Colonic mucosa (tissue), 4 donors: Measurements from ENCODE around the gene OR8A1. TPM values are rescaled to one million over a fixed set of nuclear protein-coding genes. Genes with fewer than 3 reads are reported as not detected.

ENCODE experiments used
- DNase-seq: peaks from one replicate; pipeline ENCODE4 v3.0.0-alpha.2; 2020
- H3K27ac ChIP-seq: fragments of 200-600 bp; one replicate; pipeline ENCODE4 v1.8.0; 2021
- H3K27me3 ChIP-seq: fragments of 200-600 bp; one replicate; pipeline ENCODE4 v1.8.0; 2021
- H3K36me3 ChIP-seq: fragments of 200-600 bp; one replicate; pipeline ENCODE4 v1.8.0; 2021
- H3K4me1 ChIP-seq: fragments of 200-600 bp; one replicate; pipeline ENCODE4 v1.8.0; 2021; ENCODE audit warnings: mild to moderate bottlenecking
- H3K4me3 ChIP-seq: fragments of 200-600 bp; one replicate; pipeline ENCODE4 v1.8.0; 2021
- H3K9ac ChIP-seq, 2 donors: one replicate each; pipeline ENCODE4 v1.7.0; 2013; ENCODE audit warnings: control low read depth in 2 of 2, low read depth in 2 of 2, low read length in 2 of 2
- H3K9me3 ChIP-seq: fragments of 200-600 bp; one replicate; pipeline ENCODE4 v1.8.0; 2021
- intact Hi-C: fragments of 100-400 bp; cut with DNase I; formaldehyde crosslinking; loops from one replicate; pipeline ENCODE4 v1.14.1; 2022
- total RNA-seq, 2 donors: library from RNA; stranded (reverse); fragmentation: NEBNext Ultra II Directional in 1 of 2; extraction: Animal tissue kit (Norgen Biotek cat#: 25700) in 1 of 2; gene quantifications; one replicate each; pipeline ENCODE4 v1.2.1, GENCODE V29; 2021
- TF ChIP-seq, protein P1 (sequence below): fragments of 200-600 bp; IDR thresholded peaks from one replicate; pipeline ENCODE4 v1.8.0; 2022; ENCODE audit warnings: antibody characterized with exemption, mild to moderate bottlenecking
- donor health status: healthy.
- donor health status: DM: no; HTN: no; CAD: no.
- donor health status: DM: no; HTN: no; CAD: no.

OR8A1 gene
- total RNA-seq, 2 donors from 2014 or later: not detected

DNA sequence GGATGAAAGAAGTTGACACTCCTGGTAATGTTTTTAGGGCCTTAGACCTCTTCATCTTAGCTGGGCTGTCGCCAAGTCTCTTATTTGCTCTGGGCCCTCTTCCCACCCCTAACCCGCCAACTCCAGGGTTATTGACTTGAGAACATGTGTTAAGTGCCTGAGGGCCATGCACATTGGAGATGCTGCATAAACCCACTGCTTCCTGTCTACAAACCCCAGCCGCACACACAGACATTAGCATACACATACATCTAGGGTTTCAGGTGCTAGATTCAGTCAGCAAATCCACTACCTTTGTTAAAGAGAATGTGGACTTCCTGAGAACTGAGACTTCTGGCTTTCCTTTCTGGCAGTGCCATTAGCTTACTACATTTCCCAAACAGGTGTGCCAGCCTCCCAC is 42.2 kb downstream of the OR8A1 start:
- TF ChIP-seq, protein P1, sequence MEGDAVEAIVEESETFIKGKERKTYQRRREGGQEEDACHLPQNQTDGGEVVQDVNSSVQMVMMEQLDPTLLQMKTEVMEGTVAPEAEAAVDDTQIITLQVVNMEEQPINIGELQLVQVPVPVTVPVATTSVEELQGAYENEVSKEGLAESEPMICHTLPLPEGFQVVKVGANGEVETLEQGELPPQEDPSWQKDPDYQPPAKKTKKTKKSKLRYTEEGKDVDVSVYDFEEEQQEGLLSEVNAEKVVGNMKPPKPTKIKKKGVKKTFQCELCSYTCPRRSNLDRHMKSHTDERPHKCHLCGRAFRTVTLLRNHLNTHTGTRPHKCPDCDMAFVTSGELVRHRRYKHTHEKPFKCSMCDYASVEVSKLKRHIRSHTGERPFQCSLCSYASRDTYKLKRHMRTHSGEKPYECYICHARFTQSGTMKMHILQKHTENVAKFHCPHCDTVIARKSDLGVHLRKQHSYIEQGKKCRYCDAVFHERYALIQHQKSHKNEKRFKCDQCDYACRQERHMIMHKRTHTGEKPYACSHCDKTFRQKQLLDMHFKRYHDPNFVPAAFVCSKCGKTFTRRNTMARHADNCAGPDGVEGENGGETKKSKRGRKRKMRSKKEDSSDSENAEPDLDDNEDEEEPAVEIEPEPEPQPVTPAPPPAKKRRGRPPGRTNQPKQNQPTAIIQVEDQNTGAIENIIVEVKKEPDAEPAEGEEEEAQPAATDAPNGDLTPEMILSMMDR: no peak
- intact Hi-C loops: no loop called here
- DNase-seq: no peak
- H3K27ac ChIP-seq: no peak overlapping the region
- no peaks in the 10 kb centered on the region for H3K27me3 ChIP-seq
- no peaks in the 10 kb centered on the region for H3K36me3 ChIP-seq
- no peak overlapping the region for H3K4me3 ChIP-seq
- no peak overlapping the region for H3K9ac ChIP-seq
- no peaks in the 10 kb centered on the region for H3K4me1 ChIP-seq
- no peaks in the 10 kb centered on the region for H3K9me3 ChIP-seq

DNA sequence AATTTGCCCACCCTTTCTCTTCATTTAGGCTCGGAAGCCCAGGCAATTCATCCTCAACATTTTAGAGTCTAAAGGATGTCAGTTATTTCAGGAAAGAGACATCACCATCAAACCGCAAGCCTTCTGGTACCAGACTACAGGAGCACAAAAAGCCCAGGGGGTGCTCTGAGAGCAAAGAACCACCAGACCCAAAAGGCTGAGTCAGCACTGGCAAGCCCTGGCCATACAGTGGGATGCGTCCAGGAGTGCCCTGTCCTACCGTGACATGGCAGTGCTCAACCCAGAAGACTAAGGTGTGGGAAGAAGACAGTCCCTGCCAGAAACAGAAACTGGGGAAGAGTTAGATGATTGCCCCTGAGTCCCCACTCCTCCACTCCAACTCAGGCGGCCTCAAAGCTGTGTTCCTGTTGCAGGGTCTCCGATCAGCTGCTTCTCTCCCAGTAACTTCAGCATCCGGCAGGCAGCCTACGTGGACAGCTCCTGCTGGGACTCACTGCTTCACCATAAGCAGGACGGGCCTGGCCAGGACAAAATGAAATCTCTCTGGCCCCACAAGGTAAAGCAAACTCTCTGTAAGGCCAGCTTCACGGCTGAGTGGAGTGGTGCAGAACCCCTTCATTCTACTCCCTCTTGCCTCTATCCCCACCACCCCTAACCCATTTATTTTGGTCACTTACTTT is 42.9 kb downstream of the OR8A1 start:
- no peaks in the 10 kb centered on the region for H3K4me1 ChIP-seq
- H3K36me3 ChIP-seq: no peaks in the 10 kb centered on the region
- H3K27me3 ChIP-seq: no peaks in the 10 kb centered on the region
- no peak overlapping the region for H3K4me3 ChIP-seq
- intact Hi-C loops: no loop called here
- no peaks in the 10 kb centered on the region for H3K9me3 ChIP-seq
- no peak overlapping the region for H3K27ac ChIP-seq
- TF ChIP-seq, protein P1: no peak
- no peak overlapping the region for H3K9ac ChIP-seq
- DNase-seq: no peak

DNA sequence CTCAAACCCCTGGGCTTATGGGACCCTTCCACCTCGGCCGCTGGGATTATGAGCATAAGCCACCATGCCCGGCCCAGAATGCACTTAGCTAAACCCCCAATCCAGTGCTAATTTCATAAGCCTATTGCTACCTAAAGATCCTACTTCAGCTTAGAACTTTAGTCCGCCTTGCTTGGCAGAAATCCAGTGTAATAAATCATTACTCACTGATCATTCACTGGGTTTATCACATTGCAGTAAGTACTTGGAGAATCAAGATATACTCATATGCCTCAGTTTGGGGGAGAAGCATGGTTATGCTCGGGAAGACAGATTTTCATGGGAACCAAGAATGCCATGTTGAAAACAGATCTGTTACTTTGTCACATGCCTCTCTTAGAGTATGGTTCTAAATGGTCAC is 49.1 kb downstream of the OR8A1 start:
- TF ChIP-seq, protein P1: no peak
- Histone ChIP-seq H3K27ac (no peak overlapping the region), H3K4me3 (no peak overlapping the region), H3K36me3 (no peaks in the 10 kb centered on the region), H3K27me3 (no peaks in the 10 kb centered on the region), H3K4me1 (peaks cover 2% of the 10 kb centered on the region), H3K9ac (no peak overlapping the region), H3K9me3 (no peaks in the 10 kb centered on the region)
- no peak for DNase-seq
- intact Hi-C loops: no loop called here

Other genes with a start within 250 kb of the OR8A1 start
- gene OR8D2, start 249.8 kb upstream of the OR8A1 start, total RNA-seq: not detected
- gene OR8B2, start 185.5 kb upstream of the OR8A1 start, total RNA-seq: not detected
- not detected for gene OR8B3, start 171.0 kb upstream of the OR8A1 start, total RNA-seq
- not detected for gene OR8B4, start 145.1 kb upstream of the OR8A1 start, total RNA-seq
- not detected for gene OR8B8, start 124.3 kb upstream of the OR8A1 start, total RNA-seq
- gene OR8B12, start 26.3 kb upstream of the OR8A1 start, total RNA-seq: not detected
- gene PANX3, start 41.4 kb downstream of the OR8A1 start, total RNA-seq: not detected
- gene TBRG1, start 52.9 kb downstream of the OR8A1 start, total RNA-seq: 10 to 100 TPM; 25.7 to 29.1 TPM
- 100 to 1,000 TPM; 128 to 236 TPM for gene SIAE, start 103.7 kb downstream of the OR8A1 start, total RNA-seq
- gene SPA17, start 103.9 kb downstream of the OR8A1 start, total RNA-seq: 10 to 100 TPM in 1 of 2 donors, 1 to 10 TPM in 1; 8.4 to 10.7 TPM
- 10 to 100 TPM in 1 of 2 donors, 1 to 10 TPM in 1; 3.1 to 11.1 TPM for gene NRGN, start 169.9 kb downstream of the OR8A1 start, total RNA-seq
- 100 to 1,000 TPM; 122 to 155 TPM for gene VSIG2, start 182.3 kb downstream of the OR8A1 start, total RNA-seq
- 10 to 100 TPM; 10.4 to 15.7 TPM for gene ESAM, start 192.3 kb downstream of the OR8A1 start, total RNA-seq
- 10 to 100 TPM in 1 of 2 donors, 1 to 10 TPM in 1; 7.0 to 12.7 TPM for gene MSANTD2, start 230.4 kb downstream of the OR8A1 start, total RNA-seq